ENCODE data around the gene YEATS4.

YEATS4 gene

GRCh38 chr12:69417741-69418167 is 58.2 kb downstream of the YEATS4 start:
- WGBS (ENCODE audit: insufficient coverage), result 100% methylated on average over 2 of the region's 5 CpGs
- Histone ChIP-seq H3K36me3 (ENCODE audit: control insufficient read depth in 4 of 4, insufficient read depth in 4 of 4, low read length in 3 of 4) (no peaks in the 10 kb centered on the region), H3K27me3 (replicated peaks in 2 of 5; ENCODE audit: control insufficient read depth in 4 of 5, insufficient read depth in 5 of 5, low read length in 4 of 5) (no peaks in the 10 kb centered on the region), H3K27ac (ENCODE audit: insufficient read depth in 1 of 2, low read depth in 1 of 2, low read length in 2 of 2, poor library complexity in 1 of 2, severe bottlenecking in 2 of 2) (no peak overlapping the region), H3K4me3 (ENCODE audit: control insufficient read depth in 1 of 7, extremely low read depth in 1 of 7, insufficient read depth in 4 of 7, low read depth in 2 of 7, low read length in 6 of 7) (no peak overlapping the region), H3K9me3 (ENCODE audit: control extremely low read depth in 1 of 5, control insufficient read depth in 4 of 5, insufficient read depth in 2 of 5, low read depth in 1 of 5, low read length in 4 of 5) (no peaks in the 10 kb centered on the region), H3K4me1 (ENCODE audit: control extremely low read depth in 1 of 4, control insufficient read depth in 4 of 4, insufficient read depth in 4 of 4, low read length in 3 of 4) (no peaks in the 10 kb centered on the region)
- no peak for DNase-seq
- ChIA-PET CTCF (interaction anchor here (0.7 to 1.2 kb wide), 5 partner anchors 76 to 154 kb away, joined by 3 read pairs; no protein-coding TSS in a partner anchor), POLR2A (no interaction called here)

DNA sequence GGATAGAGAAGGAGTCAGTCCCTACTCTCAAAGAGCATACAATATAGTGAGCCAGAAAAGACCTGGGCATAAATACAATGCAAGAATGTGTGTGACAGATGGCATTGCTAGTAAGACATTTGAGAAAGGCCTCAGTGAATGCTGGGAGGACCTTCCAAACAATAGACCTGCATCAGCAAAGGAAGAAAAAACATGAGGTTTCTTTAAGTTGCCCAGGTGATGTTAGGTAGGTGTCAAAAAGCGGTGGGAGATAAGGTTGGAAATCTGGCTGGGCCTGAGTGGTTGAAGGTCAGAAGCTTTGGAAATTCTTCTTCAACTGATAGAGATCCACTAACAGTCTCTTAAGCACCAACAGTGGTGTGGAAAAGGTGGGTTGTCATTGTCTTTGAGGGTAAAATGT is 60.2 kb downstream of the YEATS4 start:
- H3K4me3 ChIP-seq (ENCODE audit: control insufficient read depth in 1 of 7, extremely low read depth in 1 of 7, insufficient read depth in 4 of 7, low read depth in 2 of 7, low read length in 6 of 7), result no peak overlapping the region
- CTCF ChIA-PET, result interaction anchor here (1.0 to 4.1 kb wide), 2 partner anchors 43 to 151 kb away, joined by 3 to 13 read pairs; no protein-coding TSS in a partner anchor
- 100% methylated on average over 1 of the region's 1 CpG for WGBS (ENCODE audit: insufficient coverage)
- POLR2A ChIA-PET, result no interaction called here
- no peak overlapping the region for H3K27ac ChIP-seq (ENCODE audit: insufficient read depth in 1 of 2, low read depth in 1 of 2, low read length in 2 of 2, poor library complexity in 1 of 2, severe bottlenecking in 2 of 2)
- H3K36me3 ChIP-seq (ENCODE audit: control insufficient read depth in 4 of 4, insufficient read depth in 4 of 4, low read length in 3 of 4), result no peaks in the 10 kb centered on the region
- no peaks in the 10 kb centered on the region for H3K4me1 ChIP-seq (ENCODE audit: control extremely low read depth in 1 of 4, control insufficient read depth in 4 of 4, insufficient read depth in 4 of 4, low read length in 3 of 4)
- DNase-seq, result no peak
- no peaks in the 10 kb centered on the region for H3K9me3 ChIP-seq (ENCODE audit: control extremely low read depth in 1 of 5, control insufficient read depth in 4 of 5, insufficient read depth in 2 of 5, low read depth in 1 of 5, low read length in 4 of 5)
- no peaks in the 10 kb centered on the region for H3K27me3 ChIP-seq (replicated peaks in 2 of 5; ENCODE audit: control insufficient read depth in 4 of 5, insufficient read depth in 5 of 5, low read length in 4 of 5)

DNA sequence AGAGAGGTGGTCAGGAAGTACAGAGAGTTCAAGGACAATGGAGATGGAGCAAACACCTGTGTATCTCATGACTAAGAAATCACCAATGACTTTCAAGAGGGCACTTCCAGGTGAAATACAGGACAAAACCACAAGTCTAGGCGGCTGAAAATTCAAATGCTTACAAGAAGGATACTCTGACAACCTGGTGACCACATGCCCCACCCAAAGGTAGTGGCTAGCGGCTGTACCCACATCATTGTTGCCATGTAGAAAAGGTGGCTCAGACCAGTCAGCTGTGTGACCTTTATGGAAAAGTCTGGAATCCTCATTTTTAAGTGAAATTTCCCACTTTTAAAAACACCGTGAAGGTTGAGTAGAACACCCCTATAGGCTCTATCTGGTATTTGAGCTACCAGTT is 62.0 kb downstream of the YEATS4 start:
- Histone ChIP-seq H3K27me3 (replicated peaks in 2 of 5; ENCODE audit: control insufficient read depth in 4 of 5, insufficient read depth in 5 of 5, low read length in 4 of 5) (no peaks in the 10 kb centered on the region), H3K9me3 (ENCODE audit: control extremely low read depth in 1 of 5, control insufficient read depth in 4 of 5, insufficient read depth in 2 of 5, low read depth in 1 of 5, low read length in 4 of 5) (no peaks in the 10 kb centered on the region), H3K27ac (ENCODE audit: insufficient read depth in 1 of 2, low read depth in 1 of 2, low read length in 2 of 2, poor library complexity in 1 of 2, severe bottlenecking in 2 of 2) (no peak overlapping the region), H3K36me3 (ENCODE audit: control insufficient read depth in 4 of 4, insufficient read depth in 4 of 4, low read length in 3 of 4) (no peaks in the 10 kb centered on the region), H3K4me1 (ENCODE audit: control extremely low read depth in 1 of 4, control insufficient read depth in 4 of 4, insufficient read depth in 4 of 4, low read length in 3 of 4) (peaks cover 0 to 5% (median 0%) of the 10 kb centered on the region in 4 experiments), H3K4me3 (ENCODE audit: control insufficient read depth in 1 of 7, extremely low read depth in 1 of 7, insufficient read depth in 4 of 7, low read depth in 2 of 7, low read length in 6 of 7) (no peak overlapping the region)
- WGBS (ENCODE audit: insufficient coverage), result 100% methylated on average over 3 of the region's 3 CpGs
- CTCF ChIA-PET, result interaction anchor here (0.6 to 4.1 kb wide), 2 partner anchors 149 to 271 kb away, joined by 3 to 13 read pairs; no protein-coding TSS in a partner anchor
- DNase-seq, result no peak
- POLR2A ChIA-PET, result no interaction called here

DNA sequence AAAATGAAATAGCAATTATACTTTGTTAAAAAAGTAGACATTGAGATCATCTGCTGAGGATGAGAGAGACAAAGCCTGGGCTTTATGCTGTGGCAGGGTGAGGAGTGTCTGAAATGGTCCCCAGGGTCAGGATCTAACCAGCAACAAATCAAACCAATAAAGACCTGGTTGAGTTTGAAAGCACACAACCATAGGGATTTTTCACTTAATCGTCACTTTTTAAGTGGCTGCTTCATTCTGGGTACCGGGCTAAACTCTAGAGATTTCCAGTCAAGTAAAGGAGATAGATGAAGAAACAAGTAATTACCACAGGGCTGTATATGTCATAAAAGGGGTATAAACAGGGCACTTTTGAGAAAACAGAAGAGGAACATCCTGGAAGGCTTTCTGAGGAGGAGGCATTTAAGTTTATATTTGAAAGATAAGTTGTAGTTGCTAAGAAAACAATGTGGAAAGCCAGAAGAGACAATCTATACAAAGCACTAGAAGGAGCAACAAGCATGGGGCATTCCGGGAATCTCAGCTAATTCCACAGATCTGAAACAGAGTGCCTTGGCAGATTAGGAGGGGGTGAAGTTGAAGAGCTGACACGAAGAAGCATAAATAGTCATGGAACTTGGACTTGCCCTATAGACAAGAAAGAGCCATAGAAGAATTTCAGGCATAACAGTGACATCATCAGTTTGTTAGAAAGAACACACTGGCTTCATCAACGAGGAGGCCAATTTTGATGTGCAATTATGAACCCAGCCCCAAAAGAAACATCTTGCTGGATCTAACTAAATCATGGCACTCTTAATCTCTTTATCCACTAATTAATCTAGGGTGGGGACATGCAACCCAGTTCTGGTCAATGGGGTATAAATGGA is 63.7 kb downstream of the YEATS4 start:
- peaks cover 0 to 5% (median 0%) of the 10 kb centered on the region in 4 experiments for H3K4me1 ChIP-seq (ENCODE audit: control extremely low read depth in 1 of 4, control insufficient read depth in 4 of 4, insufficient read depth in 4 of 4, low read length in 3 of 4)
- no peaks in the 10 kb centered on the region for H3K9me3 ChIP-seq (ENCODE audit: control extremely low read depth in 1 of 5, control insufficient read depth in 4 of 5, insufficient read depth in 2 of 5, low read depth in 1 of 5, low read length in 4 of 5)
- POLR2A ChIA-PET, result no interaction called here
- H3K27ac ChIP-seq (ENCODE audit: insufficient read depth in 1 of 2, low read depth in 1 of 2, low read length in 2 of 2, poor library complexity in 1 of 2, severe bottlenecking in 2 of 2), result no peak overlapping the region
- no peaks in the 10 kb centered on the region for H3K36me3 ChIP-seq (ENCODE audit: control insufficient read depth in 4 of 4, insufficient read depth in 4 of 4, low read length in 3 of 4)
- H3K27me3 ChIP-seq (replicated peaks in 2 of 5; ENCODE audit: control insufficient read depth in 4 of 5, insufficient read depth in 5 of 5, low read length in 4 of 5), result no peaks in the 10 kb centered on the region
- WGBS (ENCODE audit: insufficient coverage), result 100% methylated on average over 4 of the region's 5 CpGs
- H3K4me3 ChIP-seq (ENCODE audit: control insufficient read depth in 1 of 7, extremely low read depth in 1 of 7, insufficient read depth in 4 of 7, low read depth in 2 of 7, low read length in 6 of 7), result no peak overlapping the region
- CTCF ChIA-PET, result no interaction called here
- DNase-seq, result no peak

- CTCF ChIA-PET, result no interaction called here
- no peak for DNase-seq
- Histone ChIP-seq H3K27me3 (replicated peaks in 2 of 5; ENCODE audit: control insufficient read depth in 4 of 5, insufficient read depth in 5 of 5, low read length in 4 of 5) (no peaks in the 10 kb centered on the region), H3K9me3 (ENCODE audit: control extremely low read depth in 1 of 5, control insufficient read depth in 4 of 5, insufficient read depth in 2 of 5, low read depth in 1 of 5, low read length in 4 of 5) (no peaks in the 10 kb centered on the region), H3K36me3 (ENCODE audit: control insufficient read depth in 4 of 4, insufficient read depth in 4 of 4, low read length in 3 of 4) (no peaks in the 10 kb centered on the region), H3K4me1 (ENCODE audit: control extremely low read depth in 1 of 4, control insufficient read depth in 4 of 4, insufficient read depth in 4 of 4, low read length in 3 of 4) (peaks cover 0 to 5% (median 0%) of the 10 kb centered on the region in 4 experiments), H3K27ac (ENCODE audit: insufficient read depth in 1 of 2, low read depth in 1 of 2, low read length in 2 of 2, poor library complexity in 1 of 2, severe bottlenecking in 2 of 2) (no peak overlapping the region), H3K4me3 (ENCODE audit: control insufficient read depth in 1 of 7, extremely low read depth in 1 of 7, insufficient read depth in 4 of 7, low read depth in 2 of 7, low read length in 6 of 7) (no peak overlapping the region)
- 100% methylated on average over 3 of the region's 3 CpGs for WGBS (ENCODE audit: insufficient coverage)
- POLR2A ChIA-PET, result no interaction called here
These were observed 65.9 kb downstream of the YEATS4 start for GRCh38 chr12:69425417-69425816.

DNA sequence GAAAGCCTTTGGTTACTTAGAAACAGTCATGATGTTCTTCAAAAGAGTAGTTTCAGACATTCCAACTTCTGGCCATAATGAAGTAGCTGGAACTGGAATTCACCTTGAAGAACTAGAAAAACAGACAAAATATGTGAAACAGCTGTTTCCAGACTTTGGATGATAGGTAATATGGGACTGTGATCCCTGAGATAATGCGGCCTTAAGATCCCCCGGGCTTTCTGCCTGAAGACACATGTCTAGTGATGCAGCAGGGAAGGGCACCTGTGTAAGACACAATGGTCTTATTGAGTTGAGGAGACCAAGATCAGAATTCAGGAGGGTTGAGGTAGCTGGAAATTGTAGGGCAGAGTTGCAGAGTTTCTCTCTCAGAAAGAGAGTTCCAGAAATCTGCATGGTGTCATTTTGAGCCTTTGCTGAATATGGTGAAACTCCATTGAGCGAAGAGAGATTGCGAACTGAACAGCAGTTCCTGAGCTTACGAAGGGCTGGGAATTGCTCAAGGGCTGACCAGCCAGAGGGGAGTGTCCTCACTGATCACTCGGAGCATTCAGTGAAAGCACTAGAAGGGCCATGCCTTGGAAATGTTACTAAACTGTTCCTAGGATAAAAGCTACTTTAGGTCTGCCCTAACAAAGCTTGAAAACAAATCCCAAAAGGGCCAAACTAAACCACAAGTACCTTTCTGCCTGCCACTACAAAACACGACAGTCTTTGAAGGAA is 69.0 kb downstream of the YEATS4 start:
- Histone ChIP-seq H3K36me3 (ENCODE audit: control insufficient read depth in 4 of 4, insufficient read depth in 4 of 4, low read length in 3 of 4) (no peaks in the 10 kb centered on the region), H3K4me1 (ENCODE audit: control extremely low read depth in 1 of 4, control insufficient read depth in 4 of 4, insufficient read depth in 4 of 4, low read length in 3 of 4) (peaks cover 0 to 5% (median 0%) of the 10 kb centered on the region in 4 experiments), H3K4me3 (ENCODE audit: control insufficient read depth in 1 of 7, extremely low read depth in 1 of 7, insufficient read depth in 4 of 7, low read depth in 2 of 7, low read length in 6 of 7) (no peak overlapping the region), H3K27me3 (replicated peaks in 2 of 5; ENCODE audit: control insufficient read depth in 4 of 5, insufficient read depth in 5 of 5, low read length in 4 of 5) (no peaks in the 10 kb centered on the region), H3K27ac (ENCODE audit: insufficient read depth in 1 of 2, low read depth in 1 of 2, low read length in 2 of 2, poor library complexity in 1 of 2, severe bottlenecking in 2 of 2) (no peak overlapping the region), H3K9me3 (ENCODE audit: control extremely low read depth in 1 of 5, control insufficient read depth in 4 of 5, insufficient read depth in 2 of 5, low read depth in 1 of 5, low read length in 4 of 5) (no peaks in the 10 kb centered on the region)
- POLR2A ChIA-PET, result no interaction called here
- DNase-seq, result no peak
- CTCF ChIA-PET, result no interaction called here
- 98% methylated on average over 6 of the region's 7 CpGs for WGBS (ENCODE audit: insufficient coverage)

Measured in common myeloid progenitor, CD34-positive (primary cell).